GM10248 (cell line): ENCODE results near the gene SNTB2.

Experiments
- CTCF ChIA-PET: fragments of 300-600 bp; sonication (Branson Sonifier 250); formaldehyde crosslinking; extraction: SDS; loops from one replicate; lab custom pipeline; 2021; ENCODE audit warnings: antibody characterized with exemption; lab: Yijun Ruan, JAX
- POLR2A ChIA-PET: fragments of 350-650 bp; sonication (Branson Sonifier 250); formaldehyde crosslinking; extraction: SDS; loops from one replicate; lab custom pipeline; 2020; ENCODE audit warnings: antibody characterized with exemption; lab: Yijun Ruan, JAX
- DNase-seq: peaks from one replicate; pipeline ENCODE4 v3.0.0; 2012; ENCODE audit errors: extremely low spot score
- TF ChIP-seq, protein P1 (sequence below): IDR thresholded peaks from 2 replicates; pipeline ENCODE4 v1.5.1; 2012; ENCODE audit warnings: mild to moderate bottlenecking, low read depth; ENCODE audit errors: extremely low read depth, missing control alignments, control extremely low read depth

Gene SNTB2

DNA sequence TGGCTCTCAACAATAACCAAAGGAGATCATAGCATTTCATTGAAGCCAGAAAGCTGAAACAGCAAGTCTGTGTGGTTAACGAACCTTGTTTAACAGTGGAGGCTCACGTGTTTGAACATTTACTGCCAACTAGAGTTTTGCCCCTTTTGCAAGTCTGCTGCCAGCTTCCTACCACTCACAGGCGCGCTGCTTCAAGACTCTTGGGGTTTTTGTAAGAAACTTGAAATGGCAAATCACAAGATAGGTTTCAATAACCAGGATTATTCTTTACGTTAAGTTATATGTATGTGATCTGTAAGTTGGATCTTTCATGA, 1.2 kb downstream of the SNTB2 start:
- ChIA-PET POLR2A (no interaction called here), CTCF (interaction anchor here (1.3 to 1.4 kb wide), 2 partner anchors 35 to 38 kb away, joined by 3 to 5 read pairs; no protein-coding TSS in a partner anchor)
- DNase-seq = no peak
- TF ChIP-seq, protein P1, sequence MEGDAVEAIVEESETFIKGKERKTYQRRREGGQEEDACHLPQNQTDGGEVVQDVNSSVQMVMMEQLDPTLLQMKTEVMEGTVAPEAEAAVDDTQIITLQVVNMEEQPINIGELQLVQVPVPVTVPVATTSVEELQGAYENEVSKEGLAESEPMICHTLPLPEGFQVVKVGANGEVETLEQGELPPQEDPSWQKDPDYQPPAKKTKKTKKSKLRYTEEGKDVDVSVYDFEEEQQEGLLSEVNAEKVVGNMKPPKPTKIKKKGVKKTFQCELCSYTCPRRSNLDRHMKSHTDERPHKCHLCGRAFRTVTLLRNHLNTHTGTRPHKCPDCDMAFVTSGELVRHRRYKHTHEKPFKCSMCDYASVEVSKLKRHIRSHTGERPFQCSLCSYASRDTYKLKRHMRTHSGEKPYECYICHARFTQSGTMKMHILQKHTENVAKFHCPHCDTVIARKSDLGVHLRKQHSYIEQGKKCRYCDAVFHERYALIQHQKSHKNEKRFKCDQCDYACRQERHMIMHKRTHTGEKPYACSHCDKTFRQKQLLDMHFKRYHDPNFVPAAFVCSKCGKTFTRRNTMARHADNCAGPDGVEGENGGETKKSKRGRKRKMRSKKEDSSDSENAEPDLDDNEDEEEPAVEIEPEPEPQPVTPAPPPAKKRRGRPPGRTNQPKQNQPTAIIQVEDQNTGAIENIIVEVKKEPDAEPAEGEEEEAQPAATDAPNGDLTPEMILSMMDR = no peak

DNA sequence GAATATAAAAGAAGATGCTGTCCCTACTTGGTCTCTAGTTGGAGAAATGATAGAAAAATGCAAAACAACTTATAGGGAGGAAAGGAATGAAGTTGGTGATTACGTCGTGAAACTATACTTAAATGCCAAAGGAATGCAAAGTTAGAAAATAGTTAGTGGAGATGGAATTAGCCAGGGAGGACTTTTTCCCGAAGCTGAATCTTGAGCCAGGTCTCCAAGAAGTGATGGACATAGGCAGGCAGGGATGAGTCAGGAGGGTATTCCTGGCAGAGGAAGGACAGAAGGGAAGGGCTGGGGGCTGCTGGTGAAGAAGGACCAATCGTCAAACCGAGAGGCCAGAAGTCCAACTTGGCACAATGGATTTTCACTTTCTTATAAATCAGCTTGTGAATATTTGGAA, 1.8 kb downstream of the SNTB2 start:
- TF ChIP-seq, protein P1 = no peak
- ChIA-PET POLR2A (no interaction called here), CTCF (interaction anchor here (1.3 to 1.4 kb wide), 2 partner anchors 36 to 39 kb away, joined by 3 to 5 read pairs; no protein-coding TSS in a partner anchor)
- no peak for DNase-seq

DNA sequence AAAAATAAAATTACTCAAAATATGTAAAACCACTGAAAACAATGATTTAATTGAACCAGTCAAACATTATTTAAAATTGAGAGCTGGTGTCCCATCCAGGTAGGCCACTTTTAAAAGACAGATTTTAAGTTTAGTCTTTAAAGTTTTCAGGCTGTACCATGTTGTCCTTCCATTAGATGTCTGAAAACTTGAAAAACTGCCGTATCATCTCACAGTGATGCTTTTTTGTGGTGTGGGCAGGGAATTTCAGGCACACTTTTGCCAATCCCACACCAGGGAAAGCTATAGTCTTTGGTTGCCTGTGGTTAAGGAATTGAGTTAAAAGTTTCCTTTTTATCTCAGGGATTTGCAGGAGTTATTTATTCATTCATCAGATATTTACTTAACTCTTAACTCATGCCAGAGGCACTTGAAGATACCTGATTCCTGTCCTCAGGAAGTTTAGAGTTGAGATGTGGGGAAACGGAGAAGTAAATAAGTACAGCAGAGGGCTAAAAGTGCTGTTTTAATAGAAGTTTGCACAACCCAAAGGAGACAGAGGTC, 3.2 kb downstream of the SNTB2 start:
- POLR2A ChIA-PET = no interaction called here
- TF ChIP-seq, protein P1 = no peak
- no peak for DNase-seq
- CTCF ChIA-PET = interaction anchor here (1.1 to 1.2 kb wide), 2 partner anchors 12 to 22 kb away, joined by 3 read pairs; no protein-coding TSS in a partner anchor

DNA sequence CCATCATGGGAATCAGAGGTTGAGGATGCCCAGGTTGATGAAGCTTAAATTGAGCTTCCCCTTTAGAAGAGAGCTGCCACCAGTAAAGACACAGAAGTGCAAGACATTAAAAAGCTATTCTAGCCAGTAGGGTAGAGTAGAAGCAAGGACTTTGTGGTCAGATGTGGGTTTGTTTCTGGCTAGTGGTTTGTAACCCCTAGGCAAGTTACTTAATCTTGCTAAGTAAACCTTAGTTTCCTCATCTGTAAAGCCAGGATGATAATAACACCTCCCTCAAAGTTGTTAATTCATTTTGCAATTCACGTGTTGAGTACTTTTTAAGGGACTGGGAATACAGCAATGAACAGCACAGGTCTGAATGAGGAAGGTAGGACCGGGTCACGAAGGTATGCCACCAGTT, 3.6 kb downstream of the SNTB2 start:
- TF ChIP-seq, protein P1 = no peak
- no peak for DNase-seq
- CTCF ChIA-PET = interaction anchor here (1.1 to 1.2 kb wide), 2 partner anchors 13 to 21 kb away, joined by 3 read pairs; no protein-coding TSS in a partner anchor
- POLR2A ChIA-PET = no interaction called here

DNA sequence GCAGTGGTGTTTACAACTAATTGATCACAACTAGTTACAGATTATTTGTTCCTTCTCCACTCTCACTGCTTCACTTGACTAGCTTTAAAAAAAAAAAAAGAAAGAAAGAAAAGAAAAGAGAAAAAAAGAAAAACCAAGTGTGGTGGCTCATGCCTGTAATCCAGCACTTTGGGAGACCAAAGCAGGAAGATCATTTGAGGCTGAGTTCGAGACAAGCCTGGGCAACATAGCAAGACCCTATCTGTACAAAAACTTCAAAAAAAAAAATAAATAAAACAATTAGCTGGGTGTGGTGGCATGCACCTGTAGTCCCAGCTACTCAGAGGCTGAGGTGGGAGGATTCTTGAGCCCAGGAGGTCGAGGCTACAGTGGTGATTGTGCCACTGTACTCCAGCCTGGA, 4.2 kb downstream of the SNTB2 start:
- ChIA-PET POLR2A (interaction anchor here (0.6 kb wide), 1 partner anchor 116 kb away, joined by 3 read pairs; no protein-coding TSS in a partner anchor), CTCF (interaction anchor here (1.2 kb wide), 1 partner anchor 21 kb away, joined by 3 read pairs; no protein-coding TSS in a partner anchor)
- DNase-seq = no peak
- TF ChIP-seq, protein P1 = no peak

DNA sequence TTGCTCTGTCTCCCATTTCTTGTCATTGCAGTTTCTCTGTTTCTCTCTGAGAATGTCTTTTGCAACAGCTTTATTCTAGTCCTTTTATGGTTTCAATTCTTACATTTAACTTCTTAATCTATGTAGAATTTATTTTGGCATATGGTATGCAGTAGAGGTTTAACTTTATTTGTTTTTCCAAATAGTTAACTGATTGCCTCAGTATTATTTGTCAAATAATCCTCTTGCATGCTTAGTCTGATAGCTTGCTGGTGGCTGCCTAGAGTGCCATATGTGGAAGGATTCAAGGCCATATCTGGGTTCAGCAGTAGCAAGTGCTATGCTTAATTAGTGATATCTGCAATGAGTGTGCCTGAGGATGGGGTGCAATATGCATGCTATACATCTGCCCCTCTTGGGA, 6.9 kb downstream of the SNTB2 start:
- TF ChIP-seq, protein P1 = no peak
- ChIA-PET POLR2A (no interaction called here), CTCF (interaction anchor here (1.9 kb wide), 1 partner anchor 15 kb away, joined by 7 read pairs; no protein-coding TSS in a partner anchor)
- DNase-seq = no peak

DNA sequence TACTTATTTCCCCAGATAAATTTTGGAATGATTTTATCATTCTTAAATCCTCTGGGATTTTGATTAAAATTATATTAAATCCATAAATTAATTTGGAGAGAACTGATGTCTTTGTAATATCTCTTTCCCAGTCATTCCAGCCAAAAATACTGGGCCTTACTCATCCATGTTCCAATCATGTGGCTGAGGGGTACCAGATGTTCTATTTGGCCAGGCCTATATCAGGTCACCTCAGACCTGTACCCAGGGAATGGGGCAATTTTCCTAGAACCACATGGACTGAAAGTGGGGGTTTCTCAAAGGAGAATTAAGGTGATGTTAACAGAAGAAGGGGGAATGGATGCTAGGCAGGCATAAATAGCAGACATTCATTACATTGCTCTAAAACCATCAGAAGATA, 7.5 kb downstream of the SNTB2 start:
- DNase-seq = no peak

More for the DNA sequence above, 7.5 kb downstream of the SNTB2 start:
- TF ChIP-seq, protein P1 = no peak
- ChIA-PET POLR2A (no interaction called here), CTCF (interaction anchor here (1.0 to 1.9 kb wide), 2 partner anchors 12 to 14 kb away, joined by 3 to 7 read pairs; no protein-coding TSS in a partner anchor)
